HepG2 (cell line): ENCODE data around the gene SLC9A4. TPM values are rescaled to one million over a fixed set of nuclear protein-coding genes. Genes with fewer than 3 reads are reported as not detected.
"Not testable (repeated sequence)": the region's sequence is repeated elsewhere in the genome, so short reads cannot be mapped to it uniquely, and the experiment has no call there.

Experiments used
- ATAC-seq: fragments of 200-7000 bp; cut with Tn5 transposase; 3 replicates; pipeline ENCODE4 v1.9.1; 2020; ENCODE audit warnings: mild to moderate bottlenecking, moderate library complexity
- BruUV-seq: library from RNA; stranded (reverse); fragments of 400-500 nt; replicated peaks from 2 replicates; lab custom pipeline; 2021; lab: Mats Ljungman, UMichigan
- CTCF ChIA-PET: fragments of 300-600 bp; formaldehyde crosslinking; extraction: SDS; loops from one replicate; lab custom pipeline; 2021; ENCODE audit warnings: low total read pairs, inconsistent platforms, low intra/inter-chr PET ratio; lab: Yijun Ruan, JAX
- POLR2A ChIA-PET: fragments of 350-600 bp; sonication (Branson Sonifier 250); formaldehyde crosslinking; loops from one replicate; lab custom pipeline; 2020; ENCODE audit warnings: antibody characterized with exemption, inconsistent platforms; lab: Yijun Ruan, JAX
- DNase-seq: peaks from one replicate; pipeline ENCODE4 v3.0.0-alpha.2; 2015; ENCODE audit warnings: low spot score
- FAIRE-seq: peaks from 3 replicates; lab custom pipeline; 2011; peaks lifted over from hg19 to GRCh38; lab: Jason Lieb, UNC
- H2AFZ ChIP-seq: one replicate; pipeline ENCODE4 v1.6.1; 2011; ENCODE audit warnings: low read length, inconsistent platforms
- H3K27ac ChIP-seq: fragments of 300-600 bp; 3 replicates; pipeline ENCODE4 v1.8.0; 2011; ENCODE audit warnings: mixed run types, mild to moderate bottlenecking, mixed read lengths, low read length, inconsistent platforms; ENCODE audit not compliant: insufficient read depth; ENCODE audit errors: extremely low read length
- H3K27me3 ChIP-seq, 2 experiments: fragments of 200-600 bp in 1 of 2; 2 replicates in 1 of 2; 3 replicates in 1 of 2; pipeline versions ENCODE4 v1.6.0 to v1.8.0; 2011; ENCODE audit warnings: low read length in 2 of 2, mild to moderate bottlenecking in 2 of 2, moderate library complexity in 2 of 2, inconsistent platforms in 1 of 2; ENCODE audit not compliant: insufficient read depth in 2 of 2, control insufficient read depth in 1 of 2
- H3K36me3 ChIP-seq, 2 experiments: fragments of 200-600 bp in 1 of 2; replicated peaks in 1 of 2; 2 replicates in 1 of 2; 3 replicates in 1 of 2; pipeline versions ENCODE4 v1.5.1 to v1.8.0; 2011; ENCODE audit warnings: low read length in 2 of 2, inconsistent platforms in 1 of 2; ENCODE audit not compliant: insufficient read depth in 2 of 2, control insufficient read depth in 1 of 2
- H3K4me1 ChIP-seq: 2 replicates; pipeline ENCODE4 v1.5.1; 2012; ENCODE audit warnings: low read length, inconsistent platforms; ENCODE audit not compliant: insufficient read depth
- H3K4me2 ChIP-seq: 2 replicates; pipeline ENCODE4 v1.6.0; 2011; ENCODE audit warnings: low read depth, low read length, inconsistent platforms
- H3K4me3 ChIP-seq, 3 experiments: fragments of 200-600 bp in 1 of 3; sonication (generic), shearing (Covaris generic) in 1 of 3; replicated peaks in 1 of 3; 2 replicates each; pipeline ENCODE4 v1.5.1; 2011 to 2016; ENCODE audit warnings: low read length in 3 of 3, inconsistent platforms in 2 of 3, low read depth in 2 of 3, mild to moderate bottlenecking in 2 of 3, control low read depth in 1 of 3, mixed read lengths in 1 of 3; ENCODE audit not compliant: insufficient read depth in 1 of 3
- H3K79me2 ChIP-seq: one replicate; pipeline ENCODE4 v1.6.1; 2011; ENCODE audit warnings: low read length, inconsistent platforms; ENCODE audit not compliant: insufficient read depth
- H3K9ac ChIP-seq: 2 replicates; pipeline ENCODE4 v1.6.0; 2011; ENCODE audit warnings: mild to moderate bottlenecking, low read depth, low read length, inconsistent platforms; ENCODE audit not compliant: insufficient read depth
- H3K9me3 ChIP-seq: 2 replicates; pipeline ENCODE4 v1.5.1; 2012; ENCODE audit warnings: mild to moderate bottlenecking, low read length
- H4K20me1 ChIP-seq: 2 replicates; pipeline ENCODE4 v1.6.0; 2011; ENCODE audit warnings: inconsistent platforms, mild to moderate bottlenecking, low read length, moderate library complexity; ENCODE audit not compliant: insufficient read depth
- TBX3 ChIP-seq: fragments of 450-650 bp; IDR thresholded peaks from 2 replicates; pipeline ENCODE4 v1.6.1; 2017; ENCODE audit warnings: antibody characterized with exemption, mild to moderate bottlenecking, inconsistent platforms, borderline replicate concordance
- THAP11 ChIP-seq: IDR thresholded peaks from 2 replicates; pipeline ENCODE4 v1.6.1; 2016; ENCODE audit warnings: missing biosample characterization, missing genetic modification reagents
- ZNF550 ChIP-seq: sonication (generic); formaldehyde crosslinking; IDR thresholded peaks from 2 replicates; pipeline ENCODE4 v1.4.0; 2020; ENCODE audit warnings: mild to moderate bottlenecking, missing genetic modification reagents, borderline replicate concordance
- ZNF782 ChIP-seq: sonication (generic); formaldehyde crosslinking; IDR thresholded peaks from 2 replicates; pipeline ENCODE4 v1.4.0; 2020; ENCODE audit warnings: missing genetic modification reagents, mild to moderate bottlenecking, borderline replicate concordance
- WGBS: methylation state at CpG from one replicate; pipeline ENCODE4 v1.1.6; 2017; ENCODE audit warnings: low lambda C conversion rate; 5-methylcytosine and 5-hydroxymethylcytosine counted together
- in situ Hi-C: cut with HindIII; loops from 2 replicates; pipeline ENCODE4 v1.10.0; 2017; ENCODE audit warnings: low pct_unique_long_range_greater_than_20kb; ENCODE audit not compliant: extremely low pct_ligation_motif_present
- intact Hi-C: fragments of 100-400 bp; cut with micrococcal nuclease; formaldehyde crosslinking; loops from one replicate; pipeline ENCODE4 v1.10.0; 2022; ENCODE audit not compliant: unreplicated experiment
- polyA plus RNA-seq, 8 experiments: library from polyadenylated mRNA; depleted of rRNA in 3 of 8; stranded (reverse) in 7 of 8; unstranded in 1 of 8; fragments of >200 nt; fragmentation: Illumina TruSeq in 4 of 8; extraction: Trizol in 4 of 8; gene quantifications; 2 replicates each; pipeline versions ENCODE4 v1.2.1 to v1.2.3, GENCODE V29; 2011 to 2016; ENCODE audit warnings: low read depth in 4 of 8, missing spikeins in 1 of 8, mixed read lengths in 1 of 8; ENCODE audit not compliant: insufficient read depth in 1 of 8
- total RNA-seq, 5 experiments: library from RNA; depleted of rRNA; stranded (reverse); fragments of >200 nt; fragmentation: Illumina TruSeq; extraction: Trizol; gene quantifications; 2 replicates each; pipeline ENCODE4 v1.2.3, GENCODE V29; 2016; ENCODE audit warnings: low read depth in 1 of 5
- TF ChIP-seq, protein P1 (sequence below): sonication (generic); formaldehyde crosslinking; IDR thresholded peaks from 2 replicates; pipeline ENCODE4 v1.5.0; 2020; ENCODE audit warnings: missing genetic modification reagents

SLC9A4 gene
- total and polyA plus RNA-seq, 2 of the 13 experiments (the other 11 are each of a cell fraction or from before 2014, with no cell fraction given) = not detected

GRCh38 chr2:102558463-102558862 lies 85.4 kb downstream of the SLC9A4 start:
- no peak for FAIRE-seq
- Histone ChIP-seq H3K4me1 (no peaks in the 10 kb centered on the region), H3K27ac (no peak overlapping the region), H4K20me1 (no peaks in the 10 kb centered on the region)
- intact Hi-C loops = no loop called here
- in situ Hi-C loops = no loop called here
- DNase-seq = no peak
- TF ChIP-seq ZNF550 = no peak
- TF ChIP-seq, all 625 proteins: peak for 0
- Histone ChIP-seq H2AFZ (no peak overlapping the region), H3K27me3 (no peaks in the 10 kb centered on the region), H3K4me2 (no peak overlapping the region), H3K36me3 (no peaks in the 10 kb centered on the region), H3K79me2 (no peaks in the 10 kb centered on the region), H3K9ac (no peak overlapping the region), H3K4me3 (no peak overlapping the region), H3K9me3 (no peaks in the 10 kb centered on the region)
- BruUV-seq = no TSS peak
- no peak for ATAC-seq
- POLR2A ChIA-PET = no interaction called here
- WGBS = 34% methylated on average over 1 of the region's 1 CpG
- CTCF ChIA-PET = no interaction called here

DNA sequence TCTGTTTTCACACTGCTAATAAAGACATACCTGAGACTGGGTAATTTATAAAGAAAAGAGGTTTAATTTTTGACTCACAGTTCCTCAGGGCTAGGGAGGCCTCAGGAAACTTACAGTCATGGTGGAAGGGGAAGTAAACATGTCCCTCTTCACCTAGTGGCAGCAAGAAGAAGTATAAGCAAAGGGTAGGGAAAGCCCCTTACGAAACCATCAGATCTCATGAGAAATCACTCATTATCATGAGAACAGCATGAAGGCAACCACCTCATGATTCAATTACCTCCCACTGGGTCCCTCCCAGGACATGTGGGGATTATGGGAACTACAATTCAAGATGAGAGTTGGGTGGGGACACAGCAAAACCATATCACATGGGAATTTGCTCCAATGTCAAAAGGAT lies 89.5 kb downstream of the SLC9A4 start:
- POLR2A ChIA-PET, H3K36me3 ChIP-seq, in situ Hi-C loops, H3K79me2 ChIP-seq, ATAC-seq, H2AFZ ChIP-seq, H3K4me3 ChIP-seq, BruUV-seq, H3K27ac ChIP-seq, H3K4me2 ChIP-seq, H4K20me1 ChIP-seq, DNase-seq, H3K27me3 ChIP-seq, H3K4me1 ChIP-seq, FAIRE-seq, H3K9ac ChIP-seq, intact Hi-C loops: not testable (repeated sequence)
- WGBS = 73% methylated on average over 1 of the region's 1 CpG
- CTCF ChIA-PET = interaction anchor here (0.6 kb wide), 1 partner anchor 32 kb away, joined by 3 read pairs; no protein-coding TSS in a partner anchor
- peaks cover 11% of the 10 kb centered on the region for H3K9me3 ChIP-seq

- in situ Hi-C loops = no loop called here
- ChIA-PET POLR2A (no interaction called here), CTCF (no interaction called here)
- Histone ChIP-seq H3K9ac (no peak overlapping the region), H3K79me2 (no peaks in the 10 kb centered on the region), H3K27me3 (no peaks in the 10 kb centered on the region), H3K36me3 (no peaks in the 10 kb centered on the region), H4K20me1 (no peaks in the 10 kb centered on the region), H3K9me3 (no peaks in the 10 kb centered on the region), H3K27ac (no peak overlapping the region), H3K4me3 (no peak overlapping the region), H3K4me2 (no peak overlapping the region), H2AFZ (no peak overlapping the region)
- DNase-seq (no peak), FAIRE-seq (no peak)
- BruUV-seq = no TSS peak
- 43% methylated on average over 1 of the region's 1 CpG for WGBS
- intact Hi-C loops = no loop called here
- TF ChIP-seq, protein P1, sequence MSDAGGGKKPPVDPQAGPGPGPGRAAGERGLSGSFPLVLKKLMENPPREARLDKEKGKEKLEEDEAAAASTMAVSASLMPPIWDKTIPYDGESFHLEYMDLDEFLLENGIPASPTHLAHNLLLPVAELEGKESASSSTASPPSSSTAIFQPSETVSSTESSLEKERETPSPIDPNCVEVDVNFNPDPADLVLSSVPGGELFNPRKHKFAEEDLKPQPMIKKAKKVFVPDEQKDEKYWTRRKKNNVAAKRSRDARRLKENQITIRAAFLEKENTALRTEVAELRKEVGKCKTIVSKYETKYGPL = no peak
- TF ChIP-seq THAP11 (CRISPR knock-in tag) = no peak
- TF ChIP-seq ZNF782 (CRISPR knock-in tag) = no peak
- TF ChIP-seq TBX3 = no peak
- TF ChIP-seq, all 625 proteins: peak for 0
- ATAC-seq = no peak
- no peaks in the 10 kb centered on the region for H3K4me1 ChIP-seq
Measured at GRCh38 chr2:102575888-102576287, 102.9 kb downstream of the SLC9A4 start.
